Chondrocyte (in vitro differentiated cells): Measurements from ENCODE around the gene CABYR. TPM values are rescaled to one million over a fixed set of nuclear protein-coding genes. Genes with fewer than 3 reads are reported as not detected.

Experiments used
- DNase-seq: peaks from one replicate; pipeline ENCODE4 v3.0.0; 2021; ENCODE audit warnings: mixed read lengths, low spot score
- H3K27ac Mint-ChIP-seq: one replicate; pipeline ENCODE4 v1.8.0; 2021; ENCODE audit warnings: mild to moderate bottlenecking, moderate library complexity, mixed read lengths; ENCODE audit not compliant: unreplicated experiment
- H3K27me3 Mint-ChIP-seq: 2 replicates; pipeline ENCODE4 v1.8.0; 2021; ENCODE audit warnings: low read depth, mixed read lengths
- H3K36me3 Mint-ChIP-seq: 2 replicates; pipeline ENCODE4 v1.8.0; 2021; ENCODE audit warnings: low read depth, mixed read lengths
- H3K4me1 Mint-ChIP-seq: 2 replicates; pipeline ENCODE4 v1.8.0; 2021; ENCODE audit warnings: low read depth, mild to moderate bottlenecking, mixed read lengths
- H3K4me3 Mint-ChIP-seq: one replicate; pipeline ENCODE4 v1.8.0; 2021; ENCODE audit warnings: mild to moderate bottlenecking, moderate library complexity, mixed read lengths; ENCODE audit not compliant: unreplicated experiment
- H3K9me3 Mint-ChIP-seq: 2 replicates; pipeline ENCODE4 v1.8.0; 2021; ENCODE audit warnings: low read depth, mixed read lengths
- long read RNA-seq: library from polyadenylated mRNA; stranded (forward); transcript quantifications from one replicate; pipeline ENCODE4 v2.0.0, GENCODE V29; 2021
- total RNA-seq: library from RNA; stranded (reverse); gene quantifications from 3 replicates; pipeline ENCODE4 v1.2.1, GENCODE V29; 2021
- TF ChIP-seq, protein P1 (sequence below): fragments of 200-600 bp; sonication (generic); IDR thresholded peaks from 2 replicates; pipeline ENCODE4 v1.5.0; 2021; ENCODE audit warnings: antibody characterized with exemption, mild to moderate bottlenecking, moderate library complexity

The CABYR gene, protein sequence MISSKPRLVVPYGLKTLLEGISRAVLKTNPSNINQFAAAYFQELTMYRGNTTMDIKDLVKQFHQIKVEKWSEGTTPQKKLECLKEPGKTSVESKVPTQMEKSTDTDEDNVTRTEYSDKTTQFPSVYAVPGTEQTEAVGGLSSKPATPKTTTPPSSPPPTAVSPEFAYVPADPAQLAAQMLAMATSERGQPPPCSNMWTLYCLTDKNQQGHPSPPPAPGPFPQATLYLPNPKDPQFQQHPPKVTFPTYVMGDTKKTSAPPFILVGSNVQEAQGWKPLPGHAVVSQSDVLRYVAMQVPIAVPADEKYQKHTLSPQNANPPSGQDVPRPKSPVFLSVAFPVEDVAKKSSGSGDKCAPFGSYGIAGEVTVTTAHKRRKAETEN
- total RNA-seq: 8.1 to 11.5 TPM (median 9.8 TPM) in 3 replicates
- long read RNA-seq, transcript CABYR-203 (6 exons, 1,414 nt): major isoform, 5 of 12 reads
- long read RNA-seq, partial matches to known transcripts: 4 of 12 reads
- long read RNA-seq, other reads (novel, unspliced or antisense): 1 of 12 reads

DNA sequence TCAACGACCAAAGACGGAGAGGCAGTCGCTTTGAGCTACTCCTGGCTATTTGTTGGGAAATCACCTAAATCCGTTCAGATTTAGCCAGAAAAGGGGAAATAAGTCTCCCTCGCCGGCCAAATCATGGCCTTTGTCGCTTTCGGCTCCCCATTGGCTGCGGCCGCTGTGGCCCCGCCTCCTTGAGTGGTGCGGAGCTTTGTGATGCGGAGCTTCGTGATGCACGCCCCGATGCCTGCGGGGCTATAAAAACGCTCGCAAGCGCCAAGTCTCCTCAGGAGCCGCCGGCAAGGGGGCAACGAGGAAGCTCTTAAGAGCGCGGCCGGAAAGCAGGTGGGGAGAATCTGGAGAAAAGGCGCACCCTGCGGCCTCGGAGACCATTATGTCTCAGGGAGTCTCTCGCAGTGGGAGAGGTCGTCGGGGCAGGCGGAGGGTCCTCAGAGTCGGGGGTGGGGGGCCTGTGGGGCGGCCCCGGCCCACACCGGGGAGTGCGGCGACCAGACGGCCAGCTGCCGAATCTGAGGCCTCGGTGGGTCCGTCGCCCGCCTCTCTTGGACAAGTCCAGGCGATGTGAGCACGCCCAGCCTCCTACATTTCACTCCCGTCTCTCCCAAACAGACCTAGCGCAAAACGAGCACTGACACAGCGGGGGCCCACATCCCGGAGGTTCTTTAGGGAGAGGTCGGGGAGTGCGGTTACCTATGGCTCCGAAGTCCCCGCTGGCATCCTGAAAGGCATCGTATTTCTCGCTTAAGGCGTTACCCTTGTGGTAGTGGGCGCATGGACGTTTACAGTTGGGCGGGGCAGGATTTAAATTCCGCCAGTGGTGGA is at the start of gene CABYR:
Gene CABYR (plus strand): TSS at position 274 of the 828 bp plus-strand sequence. CDS start 4,053 bp downstream, outside the sequence.
- Mint-ChIP-seq H3K36me3 (peaks cover under 1% of the 10 kb centered on the region), H3K4me3 (peak within 1 kb of the TSS; percentile 90), H3K27ac (peak within 1 kb of the TSS; percentile 92), H3K27me3 (no peaks in the 10 kb centered on the region), H3K9me3 (peaks cover 4% of the 10 kb centered on the region), H3K4me1 (peaks cover 23% of the 10 kb centered on the region)
- peak; percentile 90 for DNase-seq
- TF ChIP-seq, protein P1, sequence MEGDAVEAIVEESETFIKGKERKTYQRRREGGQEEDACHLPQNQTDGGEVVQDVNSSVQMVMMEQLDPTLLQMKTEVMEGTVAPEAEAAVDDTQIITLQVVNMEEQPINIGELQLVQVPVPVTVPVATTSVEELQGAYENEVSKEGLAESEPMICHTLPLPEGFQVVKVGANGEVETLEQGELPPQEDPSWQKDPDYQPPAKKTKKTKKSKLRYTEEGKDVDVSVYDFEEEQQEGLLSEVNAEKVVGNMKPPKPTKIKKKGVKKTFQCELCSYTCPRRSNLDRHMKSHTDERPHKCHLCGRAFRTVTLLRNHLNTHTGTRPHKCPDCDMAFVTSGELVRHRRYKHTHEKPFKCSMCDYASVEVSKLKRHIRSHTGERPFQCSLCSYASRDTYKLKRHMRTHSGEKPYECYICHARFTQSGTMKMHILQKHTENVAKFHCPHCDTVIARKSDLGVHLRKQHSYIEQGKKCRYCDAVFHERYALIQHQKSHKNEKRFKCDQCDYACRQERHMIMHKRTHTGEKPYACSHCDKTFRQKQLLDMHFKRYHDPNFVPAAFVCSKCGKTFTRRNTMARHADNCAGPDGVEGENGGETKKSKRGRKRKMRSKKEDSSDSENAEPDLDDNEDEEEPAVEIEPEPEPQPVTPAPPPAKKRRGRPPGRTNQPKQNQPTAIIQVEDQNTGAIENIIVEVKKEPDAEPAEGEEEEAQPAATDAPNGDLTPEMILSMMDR: peak; percentile 5

DNA sequence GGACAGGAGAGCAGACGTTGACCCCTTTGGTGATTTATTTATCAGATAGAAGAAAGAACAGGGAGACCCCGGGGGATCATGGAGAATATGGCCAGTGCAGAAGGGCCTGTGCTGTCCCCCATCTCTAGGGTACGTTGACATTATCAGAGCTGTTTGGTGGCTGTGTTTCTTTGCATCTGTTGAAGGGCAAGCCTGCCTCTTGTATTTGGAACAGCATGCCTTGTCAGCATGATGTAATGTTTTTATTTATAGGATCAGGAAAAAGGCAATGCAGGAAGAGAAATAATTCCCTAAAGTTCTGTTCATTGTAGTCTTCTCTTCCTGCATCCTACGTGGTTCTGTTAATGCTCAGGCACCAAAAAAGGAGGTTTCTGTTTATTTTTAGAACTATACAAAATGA is 49.8 kb upstream of the CABYR start:
- Mint-ChIP-seq H3K4me1 (peaks cover 6% of the 10 kb centered on the region), H3K4me3 (no peak overlapping the region), H3K27me3 (no peaks in the 10 kb centered on the region), H3K27ac (no peak overlapping the region), H3K36me3 (peaks cover 5% of the 10 kb centered on the region), H3K9me3 (peaks cover 4% of the 10 kb centered on the region)
- TF ChIP-seq, protein P1: no peak
- DNase-seq: no peak

DNA sequence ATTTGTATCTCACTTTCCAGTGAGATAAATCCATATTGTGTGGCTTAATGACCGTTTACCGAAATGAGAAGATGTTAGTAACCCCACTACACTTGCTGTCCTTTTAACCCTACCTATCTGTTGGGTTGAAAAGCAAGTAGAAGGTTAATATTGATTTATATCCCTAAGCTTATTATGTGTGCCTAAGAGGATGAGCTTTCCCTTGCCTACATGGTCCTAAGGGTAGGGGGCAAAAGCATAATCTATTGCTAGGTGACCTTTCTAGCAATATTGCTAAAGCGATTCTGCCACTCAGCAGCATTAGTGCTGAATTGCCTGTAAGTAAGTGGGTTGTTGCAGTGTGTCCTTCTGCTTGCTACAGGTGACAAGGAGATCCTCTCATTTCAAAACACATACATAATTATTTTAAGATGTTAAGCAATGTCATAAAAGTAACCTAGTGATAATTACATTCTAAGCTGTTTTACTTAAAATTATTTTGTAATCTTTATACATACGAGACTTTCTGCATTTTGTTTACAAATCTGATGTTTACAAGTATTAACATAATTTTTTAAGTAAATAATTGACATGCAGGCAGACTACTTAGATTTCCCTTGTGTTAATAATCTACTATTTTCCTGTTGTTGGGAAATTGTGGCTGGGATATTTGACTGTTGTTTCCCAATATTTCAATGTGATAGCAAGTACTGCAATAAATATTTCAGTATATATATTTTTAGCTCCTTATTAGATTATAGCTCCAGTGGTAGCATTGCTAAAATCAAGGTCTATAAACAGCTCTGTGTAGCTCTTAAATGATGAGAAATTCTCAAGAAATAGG is 49.1 kb upstream of the CABYR start:
- Mint-ChIP-seq H3K36me3 (peaks cover 7% of the 10 kb centered on the region), H3K27ac (no peak overlapping the region), H3K27me3 (no peaks in the 10 kb centered on the region), H3K4me3 (no peak overlapping the region), H3K9me3 (peaks cover 4% of the 10 kb centered on the region), H3K4me1 (peaks cover 6% of the 10 kb centered on the region)
- no peak for DNase-seq
- TF ChIP-seq, protein P1: no peak

DNA sequence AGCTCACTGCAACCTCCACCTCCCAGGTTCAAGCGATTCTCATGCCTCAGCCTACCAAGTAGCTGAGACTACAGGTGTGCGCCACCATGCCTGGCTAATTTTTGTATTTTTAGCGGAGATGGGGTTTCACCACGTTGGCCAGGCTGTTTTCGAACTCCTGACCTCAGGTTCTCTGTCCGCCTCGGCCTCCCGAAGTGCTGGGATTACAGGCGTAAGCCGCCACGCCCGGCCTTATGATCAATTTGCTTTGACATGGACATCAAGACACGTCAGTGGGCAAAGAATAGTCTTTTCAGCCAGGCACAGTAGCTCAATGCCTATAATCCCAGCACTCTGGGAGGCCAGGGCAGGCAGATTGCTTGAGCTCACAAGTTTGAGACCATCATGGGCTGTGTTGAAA is 48.0 kb upstream of the CABYR start:
- Mint-ChIP-seq H3K4me3 (no peak overlapping the region), H3K36me3 (peaks cover 7% of the 10 kb centered on the region), H3K27me3 (no peaks in the 10 kb centered on the region), H3K4me1 (peaks cover 6% of the 10 kb centered on the region), H3K27ac (no peak overlapping the region), H3K9me3 (peaks cover 4% of the 10 kb centered on the region)
- TF ChIP-seq, protein P1: no peak
- DNase-seq: no peak
